GM12878 (cell line): ENCODE results near the gene IKBKG. TPM values are rescaled to one million over a fixed set of nuclear protein-coding genes. Genes with fewer than 3 reads are reported as not detected.
"Not testable (repeated sequence)": the region's sequence is repeated elsewhere in the genome, so short reads cannot be mapped to it uniquely, and the experiment has no call there.

Experiments
- ATAC-seq: fragments of 200-7000 bp; cut with Tn5 transposase; 3 replicates; pipeline ENCODE4 v1.9.1; 2020; ENCODE audit warnings: mild to moderate bottlenecking, moderate library complexity
- BruUV-seq: library from RNA; stranded (reverse); fragments of 400-500 nt; replicated peaks from 2 replicates; lab custom pipeline; 2021; lab: Mats Ljungman, UMichigan
- CTCF ChIA-PET: fragments of 300-600 bp; sonication (Branson Sonifier 250); formaldehyde crosslinking; extraction: SDS; loops from one replicate; lab custom pipeline; 2021; ENCODE audit warnings: inconsistent platforms; lab: Yijun Ruan, JAX
- POLR2A ChIA-PET: fragments of 350-600 bp; formaldehyde crosslinking; extraction: SDS; loops from one replicate; lab custom pipeline; 2021; ENCODE audit warnings: inconsistent platforms; lab: Charles Lee
- RAD21 ChIA-PET: fragments of 300-600 bp; sonication (Branson Sonifier 250); formaldehyde crosslinking; loops from one replicate; lab custom pipeline; 2023; ENCODE audit warnings: antibody characterized with exemption; ENCODE audit not compliant: unreplicated experiment; lab: Charles Lee
- SMC1A ChIA-PET: fragments of 300-600 bp; sonication (Branson Sonifier 250); formaldehyde crosslinking; loops from one replicate; lab custom pipeline; 2023; ENCODE audit not compliant: unreplicated experiment, uncharacterized antibody; lab: Charles Lee
- DNase-seq: peaks from one replicate; pipeline ENCODE4 v3.0.0-alpha.2; 2011; ENCODE audit warnings: low read depth, low spot score
- FAIRE-seq: peaks from 3 replicates; lab custom pipeline; 2011; peaks lifted over from hg19 to GRCh38; lab: Jason Lieb, UNC
- H2AFZ ChIP-seq: 2 replicates; pipeline ENCODE4 v1.6.0; 2011; ENCODE audit warnings: low read depth, low read length, control low read depth; ENCODE audit not compliant: control insufficient read depth
- H3K27ac ChIP-seq: 2 replicates; pipeline ENCODE4 v1.5.1; 2011; ENCODE audit warnings: control low read depth; ENCODE audit not compliant: control insufficient read depth, insufficient read depth
- H3K27me3 ChIP-seq, 2 experiments: replicated peaks in 1 of 2; 2 replicates each; pipeline versions ENCODE4 v1.6.0 to v1.6.1; 2011; ENCODE audit warnings: low read length in 1 of 2; ENCODE audit not compliant: control insufficient read depth in 2 of 2, insufficient read depth in 2 of 2
- H3K36me3 ChIP-seq, 2 experiments: 2 replicates each; pipeline ENCODE4 v1.5.1; 2011; ENCODE audit warnings: low read length in 1 of 2; ENCODE audit not compliant: control insufficient read depth in 2 of 2, insufficient read depth in 2 of 2
- H3K4me1 ChIP-seq: 2 replicates; pipeline ENCODE4 v1.6.1; 2011; ENCODE audit warnings: mild to moderate bottlenecking, low read length, moderate library complexity, mixed read lengths; ENCODE audit not compliant: control insufficient read depth, insufficient read depth
- H3K4me2 ChIP-seq: 2 replicates; pipeline ENCODE4 v1.6.0; 2011; ENCODE audit warnings: control low read depth; ENCODE audit not compliant: control insufficient read depth, insufficient read depth
- H3K4me3 ChIP-seq: fragments of 200-600 bp; sonication (generic); 2 replicates; pipeline ENCODE4 v1.5.1; 2016
- H3K79me2 ChIP-seq: 2 replicates; pipeline ENCODE4 v1.6.0; 2011; ENCODE audit warnings: low read length; ENCODE audit not compliant: control insufficient read depth, insufficient read depth
- H3K9ac ChIP-seq: 2 replicates; pipeline ENCODE4 v1.8.0; 2011; ENCODE audit warnings: low read length, control low read depth, mixed read lengths; ENCODE audit not compliant: control insufficient read depth, insufficient read depth
- H3K9me3 ChIP-seq: replicated peaks from 3 replicates; pipeline ENCODE4 v1.5.1; 2011; ENCODE audit warnings: mild to moderate bottlenecking, low read length; ENCODE audit not compliant: control insufficient read depth, insufficient read depth
- H4K20me1 ChIP-seq: 2 replicates; pipeline ENCODE4 v1.6.0; 2011; ENCODE audit not compliant: control insufficient read depth, insufficient read depth
- WGBS: methylation state at CpG from one replicate; pipeline ENCODE4 v1.1.6; 2016; ENCODE audit warnings: low lambda C conversion rate; ENCODE audit not compliant: insufficient replicate concordance, insufficient coverage; ENCODE audit errors: missing lambda C conversion rate; 5-methylcytosine and 5-hydroxymethylcytosine counted together
- in situ Hi-C: fragments of 300-500 bp; cut with MboI; formaldehyde crosslinking; loops from 9 replicates; pipeline ENCODE4 v1.14.3; 2018; ENCODE audit warnings: mixed read lengths
- intact Hi-C: fragments of 100-400 bp; cut with micrococcal nuclease; formaldehyde crosslinking; loops from one replicate; pipeline ENCODE4 v1.14.2; 2022; ENCODE audit not compliant: unreplicated experiment
- polyA plus RNA-seq, 11 experiments: library from polyadenylated mRNA; depleted of rRNA in 4 of 11; unstranded in 6 of 11; stranded (reverse) in 5 of 11; fragments of >200 nt; fragmentation: Nextera tagmentation in 4 of 11; fragmentation: Illumina TruSeq in 1 of 11; extraction: Ambion mirVana in 4 of 11; extraction: Trizol in 1 of 11; gene quantifications; 1 replicate in 1 of 11; 2 replicates in 10 of 11; pipeline versions ENCODE4 v1.2.1 to v1.2.3, GENCODE V29; 2011 to 2016; ENCODE audit warnings: inconsistent platforms in 2 of 11, missing spikeins in 2 of 11, low read depth in 1 of 11
- total RNA-seq, 4 experiments: library from RNA; depleted of rRNA in 3 of 4; stranded (reverse); fragments of >200 nt in 3 of 4; fragmentation: Illumina TruSeq in 1 of 4; extraction: Trizol in 1 of 4; gene quantifications; 2 replicates each; pipeline versions ENCODE4 v1.2.1 to v1.2.3, GENCODE V29; 2013 to 2021

The IKBKG gene
- total and polyA plus RNA-seq, 10 of the 15 experiments (the other 5 are each of a cell fraction or from before 2014, with no cell fraction given), result 0.35 to 30.7 (median 16.7) TPM

GRCh38 chrX:154584585-154585183, 37.3 kb downstream of the IKBKG start, which contains the start of gene CTAG1A:
Gene CTAG1A (plus strand): TSS chrX:154585133. CDS start chrX:154585207, 74 bp downstream.
- H3K9me3 ChIP-seq, DNase-seq, H3K36me3 ChIP-seq, H3K4me2 ChIP-seq, H3K27me3 ChIP-seq, H3K9ac ChIP-seq, intact Hi-C loops, H2AFZ ChIP-seq, POLR2A ChIA-PET, CTCF ChIA-PET, H3K27ac ChIP-seq, H3K79me2 ChIP-seq, FAIRE-seq, SMC1A ChIA-PET, BruUV-seq, H4K20me1 ChIP-seq, ATAC-seq, H3K4me1 ChIP-seq, RAD21 ChIA-PET, H3K4me3 ChIP-seq: not testable (repeated sequence)
- in situ Hi-C loops, result loop anchor here (25.0 kb wide), 1 partner anchor 153 kb away; no protein-coding TSS in a partner anchor
- no CpG with 5 or more reads among the region's 39 CpGs for WGBS

- H3K27ac ChIP-seq, H3K27me3 ChIP-seq, H3K79me2 ChIP-seq, H4K20me1 ChIP-seq, POLR2A ChIA-PET, H2AFZ ChIP-seq, SMC1A ChIA-PET, DNase-seq, H3K36me3 ChIP-seq, H3K9ac ChIP-seq, BruUV-seq, H3K9me3 ChIP-seq, FAIRE-seq, ATAC-seq, H3K4me2 ChIP-seq, CTCF ChIA-PET, H3K4me1 ChIP-seq, RAD21 ChIA-PET, intact Hi-C loops, H3K4me3 ChIP-seq: not testable (repeated sequence)
- in situ Hi-C loops, result loop anchor here (25.0 kb wide), 1 partner anchor 147 kb away; no protein-coding TSS in a partner anchor
- no CpG with 5 or more reads among the region's 13 CpGs for WGBS
These were observed 43.0 kb downstream of the IKBKG start for GRCh38 chrX:154590415-154590814.
